ENCODE results near the gene OSBPL9. TPM values are rescaled to one million over a fixed set of nuclear protein-coding genes. Genes with fewer than 3 reads are reported as not detected.

The OSBPL9 gene
- total RNA-seq, 1 experiment from 2014 or later = 62.4 TPM

GRCh38 chr1:51726051-51726450 is 109.2 kb downstream of the OSBPL9 start:
- intact Hi-C loops (cut with micrococcal nuclease; ENCODE audit: unreplicated experiment) = no loop called here
- Histone ChIP-seq H3K9me3 (ENCODE audit: low read depth, low read length, poor library complexity, severe bottlenecking) (no peaks in the 10 kb centered on the region), H3K4me3 (ENCODE audit: low read depth, low read length, poor library complexity, severe bottlenecking) (no peak overlapping the region), H3K27me3 (replicated peaks; ENCODE audit: insufficient read depth, low read depth, low read length, poor library complexity) (no peaks in the 10 kb centered on the region), H3K4me1 (ENCODE audit: insufficient read depth, low read length, poor library complexity, severe bottlenecking) (peaks cover 15% of the 10 kb centered on the region), H3K36me3 (ENCODE audit: insufficient read depth, low read length, poor library complexity, severe bottlenecking) (no peaks in the 10 kb centered on the region), H3K27ac (ENCODE audit: low read depth, low read length, poor library complexity, severe bottlenecking) (no peak overlapping the region)
- DNase-seq (ENCODE audit: low spot score) = no peak
- no peak for TF ChIP-seq EZH2 (IDR thresholded peaks at IDR 0.05; ENCODE audit: borderline replicate concordance, low read depth, low read length, poor library complexity, severe bottlenecking)
- TF ChIP-seq CTCF (conservative IDR thresholded peaks at IDR 0.05; ENCODE audit: low read depth, low read length) = no peak
- POLR2A ChIA-PET (ENCODE audit: low non-redundant PET) = no interaction called here
- no TSS peak for BruUV-seq (replicated peaks)
- CTCF ChIA-PET = no interaction called here

GRCh38 chr1:51726544-51727225 is 109.8 kb downstream of the OSBPL9 start:
- Histone ChIP-seq H3K4me3 (ENCODE audit: low read depth, low read length, poor library complexity, severe bottlenecking) (no peak overlapping the region), H3K4me1 (ENCODE audit: insufficient read depth, low read length, poor library complexity, severe bottlenecking) (peaks cover 16% of the 10 kb centered on the region), H3K27me3 (replicated peaks; ENCODE audit: insufficient read depth, low read depth, low read length, poor library complexity) (no peaks in the 10 kb centered on the region), H3K9me3 (ENCODE audit: low read depth, low read length, poor library complexity, severe bottlenecking) (no peaks in the 10 kb centered on the region), H3K27ac (ENCODE audit: low read depth, low read length, poor library complexity, severe bottlenecking) (no peak overlapping the region), H3K36me3 (ENCODE audit: insufficient read depth, low read length, poor library complexity, severe bottlenecking) (no peaks in the 10 kb centered on the region)
- ChIA-PET CTCF (no interaction called here), POLR2A (ENCODE audit: low non-redundant PET) (no interaction called here)
- DNase-seq (ENCODE audit: low spot score) = no peak
- TF ChIP-seq EZH2 (IDR thresholded peaks at IDR 0.05; ENCODE audit: borderline replicate concordance, low read depth, low read length, poor library complexity, severe bottlenecking) = no peak
- no peak for TF ChIP-seq CTCF (conservative IDR thresholded peaks at IDR 0.05; ENCODE audit: low read depth, low read length)
- no TSS peak for BruUV-seq (replicated peaks)
- intact Hi-C loops (cut with micrococcal nuclease; ENCODE audit: unreplicated experiment) = no loop called here

GRCh38 chr1:51727366-51727765 is 110.5 kb downstream of the OSBPL9 start:
- POLR2A ChIA-PET (ENCODE audit: low non-redundant PET) = no interaction called here
- CTCF ChIA-PET = no interaction called here
- intact Hi-C loops (cut with micrococcal nuclease; ENCODE audit: unreplicated experiment) = no loop called here

More at GRCh38 chr1:51727366-51727765, 110.5 kb downstream of the OSBPL9 start:
- no peaks in the 10 kb centered on the region for H3K27me3 ChIP-seq (replicated peaks; ENCODE audit: insufficient read depth, low read depth, low read length, poor library complexity)
- TF ChIP-seq CTCF (conservative IDR thresholded peaks at IDR 0.05; ENCODE audit: low read depth, low read length) = no peak
- H3K4me3 ChIP-seq (ENCODE audit: low read depth, low read length, poor library complexity, severe bottlenecking) = no peak overlapping the region
- no peaks in the 10 kb centered on the region for H3K9me3 ChIP-seq (ENCODE audit: low read depth, low read length, poor library complexity, severe bottlenecking)
- no TSS peak for BruUV-seq (replicated peaks)
- H3K27ac ChIP-seq (ENCODE audit: low read depth, low read length, poor library complexity, severe bottlenecking) = no peak overlapping the region
- peaks cover 16% of the 10 kb centered on the region for H3K4me1 ChIP-seq (ENCODE audit: insufficient read depth, low read length, poor library complexity, severe bottlenecking)
- no peaks in the 10 kb centered on the region for H3K36me3 ChIP-seq (ENCODE audit: insufficient read depth, low read length, poor library complexity, severe bottlenecking)
- DNase-seq (ENCODE audit: low spot score) = no peak

All from A673 (cell line).